ENCODE data around the gene DHRS9.

The DHRS9 gene

DNA sequence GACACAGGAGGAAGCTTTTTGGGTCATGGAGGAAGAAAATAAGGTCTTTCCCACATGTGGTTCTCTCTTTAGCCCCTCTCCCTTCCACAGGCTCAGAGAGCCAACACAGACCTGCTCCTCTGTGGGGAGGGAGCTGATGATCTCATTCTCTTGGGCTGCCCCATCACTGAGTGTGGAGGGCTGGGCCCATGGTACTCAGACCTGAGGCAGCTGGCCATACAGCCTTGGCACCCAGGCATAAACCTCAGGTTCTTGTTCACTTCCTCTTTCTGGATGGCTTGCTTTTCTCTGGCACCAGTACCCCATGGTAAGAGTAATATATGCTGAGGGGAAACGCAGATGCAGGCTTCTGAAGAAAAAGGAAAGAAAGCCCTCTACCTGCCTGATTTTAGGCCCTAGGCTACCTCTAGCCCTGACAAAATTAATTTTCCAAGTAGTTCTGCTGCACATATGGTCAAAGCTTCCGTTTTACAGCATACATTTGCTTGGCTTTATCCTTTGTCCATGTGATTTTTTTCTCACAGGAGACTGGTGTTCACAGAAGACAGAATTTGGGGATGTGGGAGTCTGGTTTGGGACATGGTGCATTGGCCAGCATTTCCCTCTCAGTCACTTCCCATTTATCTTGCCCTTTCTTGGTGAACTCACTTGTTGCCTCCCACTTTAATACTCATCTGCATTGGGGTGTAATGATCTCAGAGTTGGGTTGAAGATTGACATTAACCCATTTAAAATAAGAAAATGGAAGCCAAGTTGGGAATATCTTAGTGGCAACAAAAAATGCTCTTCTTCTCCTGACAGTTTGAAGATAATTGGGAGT lies 11.1 kb downstream of the DHRS9 start:
- no peaks in the 10 kb centered on the region for H3K36me3 ChIP-seq
- H3K4me1 ChIP-seq, result no peaks in the 10 kb centered on the region
- DNase-seq, result no peak
- TF ChIP-seq, protein P1, sequence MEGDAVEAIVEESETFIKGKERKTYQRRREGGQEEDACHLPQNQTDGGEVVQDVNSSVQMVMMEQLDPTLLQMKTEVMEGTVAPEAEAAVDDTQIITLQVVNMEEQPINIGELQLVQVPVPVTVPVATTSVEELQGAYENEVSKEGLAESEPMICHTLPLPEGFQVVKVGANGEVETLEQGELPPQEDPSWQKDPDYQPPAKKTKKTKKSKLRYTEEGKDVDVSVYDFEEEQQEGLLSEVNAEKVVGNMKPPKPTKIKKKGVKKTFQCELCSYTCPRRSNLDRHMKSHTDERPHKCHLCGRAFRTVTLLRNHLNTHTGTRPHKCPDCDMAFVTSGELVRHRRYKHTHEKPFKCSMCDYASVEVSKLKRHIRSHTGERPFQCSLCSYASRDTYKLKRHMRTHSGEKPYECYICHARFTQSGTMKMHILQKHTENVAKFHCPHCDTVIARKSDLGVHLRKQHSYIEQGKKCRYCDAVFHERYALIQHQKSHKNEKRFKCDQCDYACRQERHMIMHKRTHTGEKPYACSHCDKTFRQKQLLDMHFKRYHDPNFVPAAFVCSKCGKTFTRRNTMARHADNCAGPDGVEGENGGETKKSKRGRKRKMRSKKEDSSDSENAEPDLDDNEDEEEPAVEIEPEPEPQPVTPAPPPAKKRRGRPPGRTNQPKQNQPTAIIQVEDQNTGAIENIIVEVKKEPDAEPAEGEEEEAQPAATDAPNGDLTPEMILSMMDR (IDR thresholded peaks at IDR 0.05; ENCODE audit: low read depth, low read length), result no peak
- no peaks in the 10 kb centered on the region for H3K9me3 ChIP-seq
- no peak overlapping the region for H3K4me3 ChIP-seq (ENCODE audit: low read depth, low read length)
- H3K27me3 ChIP-seq, result no peaks in the 10 kb centered on the region

DNA sequence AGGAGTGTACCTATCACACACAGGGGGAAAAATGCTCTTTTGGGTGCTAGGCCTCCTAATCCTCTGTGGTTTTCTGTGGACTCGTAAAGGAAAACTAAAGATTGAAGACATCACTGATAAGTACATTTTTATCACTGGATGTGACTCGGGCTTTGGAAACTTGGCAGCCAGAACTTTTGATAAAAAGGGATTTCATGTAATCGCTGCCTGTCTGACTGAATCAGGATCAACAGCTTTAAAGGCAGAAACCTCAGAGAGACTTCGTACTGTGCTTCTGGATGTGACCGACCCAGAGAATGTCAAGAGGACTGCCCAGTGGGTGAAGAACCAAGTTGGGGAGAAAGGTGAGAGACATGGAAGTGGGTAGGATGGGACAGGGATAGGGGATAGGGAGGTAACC lies 12.2 kb downstream of the DHRS9 start:
- TF ChIP-seq, protein P1 (IDR thresholded peaks at IDR 0.05; ENCODE audit: low read depth, low read length), result no peak
- Histone ChIP-seq H3K9me3 (no peaks in the 10 kb centered on the region), H3K27me3 (no peaks in the 10 kb centered on the region), H3K4me3 (ENCODE audit: low read depth, low read length) (no peak overlapping the region), H3K4me1 (no peaks in the 10 kb centered on the region), H3K36me3 (no peaks in the 10 kb centered on the region)
- DNase-seq, result no peak

GRCh38 chr2:169082995-169083394 lies 13.6 kb downstream of the DHRS9 start:
- TF ChIP-seq, protein P1 (IDR thresholded peaks at IDR 0.05; ENCODE audit: low read depth, low read length), result no peak
- H3K4me1 ChIP-seq, result no peaks in the 10 kb centered on the region
- DNase-seq, result no peak
- no peaks in the 10 kb centered on the region for H3K9me3 ChIP-seq
- no peaks in the 10 kb centered on the region for H3K36me3 ChIP-seq
- H3K27me3 ChIP-seq, result no peaks in the 10 kb centered on the region
- no peak overlapping the region for H3K4me3 ChIP-seq (ENCODE audit: low read depth, low read length)

DNA sequence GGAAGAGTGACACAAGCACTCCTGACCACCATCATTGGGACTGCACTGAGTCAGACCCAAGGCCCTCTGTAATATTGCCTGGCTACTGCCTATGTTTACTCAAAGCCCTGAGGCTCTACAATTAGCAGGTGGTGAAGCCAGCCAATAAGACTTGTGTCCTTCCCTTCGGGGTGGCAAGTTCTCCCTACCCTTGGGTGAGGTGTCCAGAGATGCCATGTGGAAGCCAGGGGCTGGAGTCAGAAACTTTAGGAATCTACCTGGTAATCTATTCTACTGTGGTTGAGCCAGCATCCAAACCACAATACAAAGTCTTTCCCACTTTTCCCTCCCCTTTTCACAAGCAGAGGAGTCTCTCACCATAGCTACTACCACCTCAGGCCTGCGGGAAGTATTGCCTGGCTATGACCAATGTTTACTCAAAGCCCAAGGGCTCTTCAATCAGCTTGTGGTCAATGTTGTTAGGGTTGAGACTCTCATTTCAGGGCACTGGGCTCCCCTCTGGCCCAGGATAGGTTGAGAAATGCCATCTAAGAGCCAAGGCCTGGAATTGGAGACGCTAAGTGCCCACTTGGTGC lies 17.6 kb downstream of the DHRS9 start:
- TF ChIP-seq, protein P1 (IDR thresholded peaks at IDR 0.05; ENCODE audit: low read depth, low read length), result no peak

DNA sequence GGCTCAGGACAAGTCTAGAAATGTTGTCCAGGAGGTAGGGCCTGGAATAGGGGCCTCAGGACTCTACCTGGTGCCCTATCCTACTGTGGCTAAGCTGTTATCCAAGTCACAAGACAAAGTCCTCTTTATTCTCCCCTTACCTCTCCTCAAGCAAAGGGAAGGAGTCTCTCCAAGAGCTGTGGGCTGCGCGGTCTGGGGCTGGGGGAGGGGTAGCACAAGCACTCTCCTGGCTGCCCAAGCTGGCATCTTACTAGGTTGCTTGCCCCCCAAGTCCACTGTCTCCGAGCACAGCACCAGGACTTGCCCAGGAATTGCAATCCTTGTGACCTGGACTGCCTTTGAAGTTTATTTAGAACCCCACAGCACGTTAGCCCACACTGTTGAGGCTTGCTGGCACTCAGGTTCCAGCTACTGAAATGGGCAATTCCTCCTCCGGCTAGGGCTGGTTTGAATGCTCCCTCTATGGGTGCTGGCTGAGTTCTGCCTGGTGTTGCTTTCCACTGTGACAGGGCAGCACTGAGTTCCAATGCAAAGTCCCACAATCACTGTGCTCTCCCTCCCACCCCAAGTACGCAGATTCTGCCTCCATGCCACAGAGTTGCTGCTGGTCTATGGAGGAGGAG lies 18.5 kb downstream of the DHRS9 start:
- Histone ChIP-seq H3K9me3 (no peaks in the 10 kb centered on the region), H3K27me3 (no peaks in the 10 kb centered on the region), H3K36me3 (no peaks in the 10 kb centered on the region), H3K4me1 (no peaks in the 10 kb centered on the region), H3K4me3 (ENCODE audit: low read depth, low read length) (no peak overlapping the region)
- TF ChIP-seq, protein P1 (IDR thresholded peaks at IDR 0.05; ENCODE audit: low read depth, low read length), result no peak
- DNase-seq, result no peak

More for the DNA sequence above, 17.6 kb downstream of the DHRS9 start:
- DNase-seq, result no peak
- Histone ChIP-seq H3K4me1 (no peaks in the 10 kb centered on the region), H3K4me3 (ENCODE audit: low read depth, low read length) (no peak overlapping the region), H3K9me3 (no peaks in the 10 kb centered on the region), H3K36me3 (no peaks in the 10 kb centered on the region), H3K27me3 (no peaks in the 10 kb centered on the region)

GRCh38 chr2:169089182-169089581 lies 19.8 kb downstream of the DHRS9 start:
- H3K4me1 ChIP-seq, result no peaks in the 10 kb centered on the region
- no peak overlapping the region for H3K4me3 ChIP-seq (ENCODE audit: low read depth, low read length)

More at GRCh38 chr2:169089182-169089581, 19.8 kb downstream of the DHRS9 start:
- no peak for DNase-seq
- TF ChIP-seq, protein P1 (IDR thresholded peaks at IDR 0.05; ENCODE audit: low read depth, low read length), result no peak
- Histone ChIP-seq H3K9me3 (no peaks in the 10 kb centered on the region), H3K36me3 (no peaks in the 10 kb centered on the region), H3K27me3 (no peaks in the 10 kb centered on the region)
